Endothelial cell of umbilical vein (primary cell): Measurements from ENCODE around the gene STRBP. TPM values are rescaled to one million over a fixed set of nuclear protein-coding genes. Genes with fewer than 3 reads are reported as not detected.

Experiments used
- BruUV-seq: library from RNA; stranded (reverse); fragments of 400-500 nt; replicated peaks from 2 replicates; lab custom pipeline; 2021; lab: Mats Ljungman, UMichigan
- CTCF ChIA-PET: fragments of 300-600, 350-600 bp; sonication (Branson Sonifier 250); formaldehyde crosslinking; loops from one replicate; lab custom pipeline; 2021; ENCODE audit warnings: antibody characterized with exemption, inconsistent platforms; lab: Charles Lee
- POLR2A ChIA-PET: fragments of 300-600, 350-600 bp; sonication (Branson Sonifier 250); formaldehyde crosslinking; loops from one replicate; lab custom pipeline; 2021; ENCODE audit warnings: antibody characterized with exemption, inconsistent platforms; lab: Charles Lee
- DNase-seq: peaks from one replicate; pipeline ENCODE4 v3.0.0-alpha.2; 2011; ENCODE audit warnings: low read depth, low spot score
- FAIRE-seq: peaks from 2 replicates; lab custom pipeline; 2011; peaks lifted over from hg19 to GRCh38; lab: Jason Lieb, UNC
- H2AFZ ChIP-seq: 2 replicates; pipeline ENCODE4 v1.6.0; 2012; ENCODE audit warnings: low read depth, low read length, control low read depth, inconsistent platforms
- H3K27ac ChIP-seq: 2 replicates; pipeline ENCODE4 v1.5.1; 2011; ENCODE audit warnings: low read depth, mild to moderate bottlenecking, control low read depth, low read length, moderate library complexity; ENCODE audit not compliant: insufficient read depth
- H3K27me3 ChIP-seq, 2 experiments: 2 replicates each; pipeline versions ENCODE4 v1.6.0 to v1.6.1; 2011; ENCODE audit warnings: low read length in 2 of 2, mixed read lengths in 1 of 2; ENCODE audit not compliant: control insufficient read depth in 2 of 2, insufficient read depth in 2 of 2
- H3K36me3 ChIP-seq, 2 experiments: 2 replicates in 1 of 2; 3 replicates in 1 of 2; pipeline ENCODE4 v1.5.1; 2011; ENCODE audit warnings: low read length in 2 of 2, mild to moderate bottlenecking in 1 of 2, moderate library complexity in 1 of 2; ENCODE audit not compliant: control insufficient read depth in 2 of 2, insufficient read depth in 2 of 2; ENCODE audit errors: extremely low read depth in 1 of 2
- H3K4me1 ChIP-seq: 3 replicates; pipeline ENCODE4 v1.5.1; 2011; ENCODE audit warnings: mild to moderate bottlenecking, low read length; ENCODE audit not compliant: control insufficient read depth, insufficient read depth; ENCODE audit errors: extremely low read depth
- H3K4me2 ChIP-seq: 2 replicates; pipeline ENCODE4 v1.6.1; 2011; ENCODE audit warnings: low read length, control low read depth, mixed read lengths; ENCODE audit not compliant: insufficient read depth
- H3K4me3 ChIP-seq, 3 experiments: fragments of 200-600 bp in 1 of 3; sonication (generic), shearing (Covaris generic) in 1 of 3; replicated peaks in 1 of 3; 2 replicates each; pipeline ENCODE4 v1.5.1; 2011 to 2016; ENCODE audit warnings: control low read depth in 3 of 3, low read length in 3 of 3, mild to moderate bottlenecking in 2 of 3, inconsistent platforms in 1 of 3, low read depth in 1 of 3, moderate library complexity in 1 of 3; ENCODE audit not compliant: insufficient read depth in 1 of 3
- H3K79me2 ChIP-seq: 2 replicates; pipeline ENCODE4 v1.6.0; 2012; ENCODE audit warnings: low read length, inconsistent platforms; ENCODE audit not compliant: control insufficient read depth, insufficient read depth
- H3K9ac ChIP-seq: replicated peaks from 2 replicates; pipeline ENCODE3; 2011; ENCODE audit warnings: low read length, control low read depth; ENCODE audit not compliant: insufficient read depth; ENCODE audit errors: extremely low read depth
- H3K9me1 ChIP-seq: replicated peaks from 3 replicates; pipeline ENCODE4 v1.6.0; 2011; ENCODE audit warnings: mild to moderate bottlenecking, low read length; ENCODE audit not compliant: control insufficient read depth, insufficient read depth; ENCODE audit errors: extremely low read depth
- H3K9me3 ChIP-seq: replicated peaks from 2 replicates; pipeline ENCODE4 v1.5.1; 2012; ENCODE audit warnings: low read length, inconsistent platforms; ENCODE audit not compliant: control insufficient read depth, insufficient read depth
- H4K20me1 ChIP-seq: replicated peaks from 2 replicates; pipeline ENCODE3; 2011; ENCODE audit warnings: mild to moderate bottlenecking, low read length; ENCODE audit not compliant: control insufficient read depth, insufficient read depth; ENCODE audit errors: extremely low read depth
- CTCF ChIP-seq, 2 donors: IDR thresholded peaks; 1 replicate in 1 of 2; 2 replicates in 1 of 2; pipeline ENCODE4 v1.5.1; 2011; ENCODE audit warnings: low read length in 2 of 2, mild to moderate bottlenecking in 2 of 2, moderate library complexity in 2 of 2, control low read depth in 1 of 2, inconsistent platforms in 1 of 2, low read depth in 1 of 2; ENCODE audit not compliant: insufficient read depth in 1 of 2; ENCODE audit errors: extremely low read depth in 1 of 2
- EZH2 ChIP-seq: IDR thresholded peaks from 2 replicates; pipeline ENCODE4 v1.6.1; 2012; ENCODE audit warnings: borderline replicate concordance, low read depth, mild to moderate bottlenecking, moderate library complexity, low read length, inconsistent platforms; ENCODE audit not compliant: severe bottlenecking
- FOS ChIP-seq: IDR thresholded peaks from 2 replicates; pipeline ENCODE4 v1.6.1; 2011; ENCODE audit warnings: mild to moderate bottlenecking, low read length, moderate library complexity, borderline replicate concordance; ENCODE audit not compliant: insufficient read depth
- GATA2 ChIP-seq: IDR thresholded peaks from 2 replicates; pipeline ENCODE4 v1.7.0; 2011; ENCODE audit warnings: low read depth, mild to moderate bottlenecking, moderate library complexity, mixed read lengths, low read length; ENCODE audit not compliant: insufficient read length, insufficient read depth
- JUN ChIP-seq: IDR thresholded peaks from 2 replicates; pipeline ENCODE4 v1.6.1; 2011; ENCODE audit warnings: borderline replicate concordance, low read depth; ENCODE audit not compliant: insufficient read length, insufficient read depth
- MAX ChIP-seq: IDR thresholded peaks from 2 replicates; pipeline ENCODE4 v1.6.1; 2011; ENCODE audit not compliant: insufficient read depth, insufficient read length
- MYC ChIP-seq: IDR thresholded peaks from one replicate; pipeline ENCODE4 v1.6.1; 2011; ENCODE audit warnings: mild to moderate bottlenecking, low read depth, low read length
- POLR2A ChIP-seq: IDR thresholded peaks from 2 replicates; pipeline ENCODE4 v1.6.1; 2012; ENCODE audit warnings: low read depth, mild to moderate bottlenecking, control low read depth, low read length
- POLR2AphosphoS5 ChIP-seq: IDR thresholded peaks from 2 replicates; pipeline ENCODE4 v1.6.1; 2012; ENCODE audit warnings: low read depth, mild to moderate bottlenecking, control low read depth, low read length, moderate library complexity; ENCODE audit not compliant: insufficient read depth
- dilution Hi-C: fragments of 300-500 bp; cut with MboI; formaldehyde crosslinking; loops from one replicate; pipeline ENCODE4 v1.15.0; 2019; ENCODE audit warnings: low sequenced_read_pairs; ENCODE audit not compliant: extremely low pct_ligation_motif_present
- intact Hi-C: fragments of 100-400 bp; cut with micrococcal nuclease; formaldehyde crosslinking; loops from one replicate; pipeline ENCODE4 v1.10.0; 2022
- polyA plus RNA-seq, 4 experiments: library from polyadenylated mRNA; depleted of rRNA in 3 of 4; stranded (reverse) in 3 of 4; unstranded in 1 of 4; fragments of >200 nt; gene quantifications; 2 replicates each; pipeline versions ENCODE4 v1.2.1 to v1.2.3, GENCODE V29; 2011 to 2012; ENCODE audit warnings: missing spikeins in 1 of 4
- total RNA-seq: library from RNA; stranded (reverse); gene quantifications from 2 replicates; pipeline ENCODE4 v1.2.3, GENCODE V29; 2021

Gene STRBP
- total and polyA plus RNA-seq, 2 donors (not counting 3 experiments of a cell fraction or from before 2014, with no cell fraction given), result 7.7 to 15.4 TPM

DNA sequence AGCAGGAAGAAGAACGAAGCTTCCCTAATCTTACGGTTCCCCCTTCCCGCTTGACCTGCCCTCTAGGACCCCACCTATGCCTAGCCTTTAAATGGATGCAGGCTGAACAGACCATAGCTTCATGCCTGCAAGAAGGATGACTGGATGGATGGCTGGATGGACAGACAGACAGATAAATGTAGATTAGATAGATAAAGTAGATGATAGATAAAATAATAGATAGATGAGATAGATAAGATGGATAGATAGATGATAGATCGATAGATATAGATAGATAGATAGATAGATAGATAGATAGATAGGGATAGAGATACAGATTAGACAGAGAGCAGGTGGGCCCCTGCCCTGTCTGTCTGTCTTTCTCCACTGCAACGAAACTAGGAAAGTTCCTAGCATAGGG lies 162.9 kb downstream of the STRBP start:
- Histone ChIP-seq H3K27me3 (no peaks in the 10 kb centered on the region), H3K9me1 (no peaks in the 10 kb centered on the region), H3K4me2 (no peak overlapping the region), H3K36me3 (peaks cover 4 to 47% of the 10 kb centered on the region in 2 experiments), H3K9ac (no peak overlapping the region), H2AFZ (no peak overlapping the region), H3K27ac (no peak overlapping the region), H3K4me1 (no peaks in the 10 kb centered on the region), H3K79me2 (no peaks in the 10 kb centered on the region), H4K20me1 (no peaks in the 10 kb centered on the region), H3K9me3 (no peaks in the 10 kb centered on the region), H3K4me3 (no peak overlapping the region)
- CTCF ChIA-PET, result interaction anchor here (2.5 kb wide), 1 partner anchor 244 kb away, joined by 7 read pairs; no protein-coding TSS in a partner anchor
- FAIRE-seq, result no peak
- TF ChIP-seq POLR2A, result no peak
- TF ChIP-seq FOS, result no peak
- TF ChIP-seq CTCF (IDR thresholded peaks at IDR 0.05; ENCODE audit: extremely low read depth in 1 of 2, insufficient read depth in 1 of 2, low read depth in 1 of 2, low read length in 2 of 2), result no peak
- no peak for TF ChIP-seq POLR2AphosphoS5
- TF ChIP-seq JUN, result no peak
- no peak for TF ChIP-seq EZH2
- TF ChIP-seq MYC, result no peak
- no peak for TF ChIP-seq GATA2
- no peak for TF ChIP-seq MAX
- DNase-seq, result no peak
- intact Hi-C loops, result no loop called here
- dilution Hi-C loops, result no loop called here
- POLR2A ChIA-PET, result no interaction called here
- BruUV-seq, result no TSS peak
